Body of pancreas (tissue), 4 donors: ENCODE measurements around the gene ADM2.

Source experiments
- CTCF ChIP-seq, 7 experiments: fragments of 450-650 bp in 4 of 7; fragments of 200-600 bp in 3 of 7; sonication (generic) in 3 of 7; IDR thresholded peaks; one replicate each; pipeline ENCODE4 v1.5.1; 2016 to 2019; ENCODE audit warnings: antibody characterized with exemption in 7 of 7
- POLR2A ChIP-seq, 3 donors: fragments of 450-650 bp; IDR thresholded peaks; one replicate each; pipeline ENCODE4 v1.6.1; 2016; ENCODE audit warnings: antibody characterized with exemption in 3 of 3, mild to moderate bottlenecking in 2 of 3

GRCh38 chr22:50436015-50436830, 45.1 kb upstream of the ADM2 start:
- no peak for TF ChIP-seq POLR2A (IDR thresholded peaks at IDR 0.05)
- no peak for TF ChIP-seq CTCF (IDR thresholded peaks at IDR 0.05)
